GM19238 (cell line): Measurements from ENCODE around the gene FAM170A.

ENCODE experiments used
- DNase-seq: peaks from one replicate; pipeline ENCODE4 v3.0.0; 2011; ENCODE audit warnings: low spot score; ENCODE audit not compliant: insufficient read length

FAM170A gene, protein sequence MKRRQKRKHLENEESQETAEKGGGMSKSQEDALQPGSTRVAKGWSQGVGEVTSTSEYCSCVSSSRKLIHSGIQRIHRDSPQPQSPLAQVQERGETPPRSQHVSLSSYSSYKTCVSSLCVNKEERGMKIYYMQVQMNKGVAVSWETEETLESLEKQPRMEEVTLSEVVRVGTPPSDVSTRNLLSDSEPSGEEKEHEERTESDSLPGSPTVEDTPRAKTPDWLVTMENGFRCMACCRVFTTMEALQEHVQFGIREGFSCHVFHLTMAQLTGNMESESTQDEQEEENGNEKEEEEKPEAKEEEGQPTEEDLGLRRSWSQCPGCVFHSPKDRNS

DNA sequence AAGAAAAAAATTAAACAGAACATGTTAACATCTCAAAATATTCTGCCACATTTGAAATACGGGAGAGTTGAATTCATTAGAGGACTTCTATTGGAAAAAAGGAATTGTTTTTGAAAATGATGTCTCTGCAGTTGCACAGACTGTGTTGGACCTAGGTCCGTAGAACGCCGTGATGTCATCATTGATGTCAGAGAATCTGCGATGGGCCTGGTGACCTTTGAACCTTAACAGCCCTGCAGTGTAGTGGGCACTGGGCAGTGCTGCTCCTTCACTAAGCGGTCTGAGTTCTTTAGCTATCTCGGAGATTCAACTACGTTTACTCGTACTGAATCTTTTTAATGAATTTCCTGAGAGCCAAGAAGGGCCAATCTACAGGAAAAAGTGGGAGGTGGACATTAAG, at the start of gene FAM170A:
TSS of gene FAM170A (plus strand) at position 220 of the 400 bp plus-strand sequence. CDS start 211 bp downstream, outside the sequence.
- DNase-seq: no peak

DNA sequence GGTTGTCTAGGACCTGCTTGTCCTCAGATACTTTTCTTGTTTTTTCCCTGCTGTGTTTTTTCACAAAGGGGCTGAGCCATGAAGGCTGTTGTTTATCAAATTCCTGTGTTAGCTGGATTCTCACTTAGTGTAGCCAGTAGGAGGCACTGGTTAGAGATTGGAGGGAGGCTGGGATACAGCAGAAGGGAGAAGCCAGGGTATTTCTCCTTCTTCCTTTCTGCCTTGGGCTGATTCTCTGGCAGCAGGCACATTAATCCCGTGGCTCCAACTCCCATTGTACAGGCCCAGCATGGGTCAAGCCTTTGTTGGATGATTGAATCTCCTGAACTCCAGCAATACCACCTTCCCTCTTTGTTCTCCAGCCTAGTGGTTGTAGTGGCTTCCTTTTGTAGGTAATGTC, 46.4 kb upstream of the FAM170A start:
- no peak for DNase-seq

DNA sequence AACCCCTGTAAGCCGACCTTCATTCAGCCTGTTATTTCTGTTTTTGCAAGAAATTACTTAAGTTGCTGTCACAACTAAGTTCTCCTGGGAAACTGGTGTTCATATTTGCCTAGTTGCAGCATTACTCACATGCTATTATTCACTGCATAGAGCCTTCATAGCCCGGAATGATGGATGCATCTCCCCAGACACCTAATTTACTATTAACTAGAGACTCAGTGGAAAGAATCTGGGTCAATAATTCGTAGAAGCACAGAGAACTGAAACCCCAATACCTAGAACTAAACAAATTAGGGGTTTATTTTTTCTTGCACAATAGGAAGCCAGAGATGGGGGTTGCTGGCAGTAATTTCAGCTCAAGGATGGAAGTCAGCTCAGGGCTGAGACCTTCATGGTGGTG, 45.7 kb upstream of the FAM170A start:
- peak; percentile 5 for DNase-seq

DNA sequence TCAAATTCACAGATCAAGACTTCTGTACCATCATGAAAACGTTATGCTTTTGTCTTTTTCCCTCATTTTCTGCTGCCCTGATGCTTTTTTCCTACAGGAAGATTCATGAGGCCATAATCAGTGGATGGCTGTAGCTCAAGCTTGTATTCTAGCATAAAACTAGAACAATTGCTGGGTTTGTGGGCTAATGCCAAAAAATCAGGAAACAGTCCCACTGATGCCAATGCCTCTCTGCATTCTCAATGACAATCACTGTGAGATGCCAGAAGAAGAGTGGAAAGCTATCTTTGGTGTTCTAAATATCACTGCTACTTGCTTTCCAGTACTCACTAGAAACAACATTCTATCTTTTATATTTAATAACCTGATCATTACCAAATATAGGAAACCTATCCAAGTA, 33.3 kb upstream of the FAM170A start:
- no peak for DNase-seq

DNA sequence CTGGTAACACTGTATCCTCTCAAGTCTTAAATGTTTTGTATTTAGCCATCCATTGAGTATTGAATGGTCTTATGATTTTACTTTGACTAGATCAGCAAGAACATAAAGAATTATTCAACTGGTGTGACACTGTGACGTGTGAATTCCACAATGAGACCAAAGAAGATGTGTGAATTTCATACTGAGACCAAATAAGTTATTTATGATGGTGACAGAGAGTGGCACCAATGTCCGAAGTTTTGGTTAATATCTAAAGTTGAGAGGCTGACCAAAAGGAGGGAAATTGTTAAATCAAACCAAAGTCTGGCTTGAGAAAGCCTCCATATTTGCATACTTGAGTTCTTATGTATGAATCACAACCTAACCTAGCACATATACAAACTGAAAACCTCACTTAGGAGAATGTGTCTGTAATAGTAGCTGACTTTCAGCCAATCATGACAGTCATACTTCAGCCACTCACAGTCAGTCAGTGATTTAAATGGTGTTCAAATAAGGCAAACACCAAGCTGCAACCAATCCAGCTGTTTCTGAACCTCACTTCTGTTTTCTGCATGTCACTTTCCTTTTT, 31.5 kb upstream of the FAM170A start:
- DNase-seq: no peak

DNA sequence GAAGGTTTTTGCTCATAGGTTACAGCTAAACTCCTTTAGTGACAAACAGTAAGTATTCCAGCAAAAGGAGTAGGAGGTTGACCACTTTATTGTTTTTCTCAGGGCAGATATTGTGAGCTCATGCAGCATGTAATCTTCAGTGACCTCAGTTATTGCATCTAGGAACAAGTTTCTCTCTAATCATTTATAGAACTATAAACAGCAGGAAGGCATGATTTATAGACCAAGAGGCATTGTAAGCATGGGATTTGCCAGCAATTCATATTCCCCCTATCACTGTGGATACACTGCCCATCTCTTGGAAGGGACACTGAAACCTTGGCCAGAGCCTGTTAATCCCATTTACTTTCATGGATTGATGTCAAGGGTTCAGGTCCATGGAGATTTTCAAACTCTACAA, 15.4 kb upstream of the FAM170A start:
- DNase-seq: no peak

DNA sequence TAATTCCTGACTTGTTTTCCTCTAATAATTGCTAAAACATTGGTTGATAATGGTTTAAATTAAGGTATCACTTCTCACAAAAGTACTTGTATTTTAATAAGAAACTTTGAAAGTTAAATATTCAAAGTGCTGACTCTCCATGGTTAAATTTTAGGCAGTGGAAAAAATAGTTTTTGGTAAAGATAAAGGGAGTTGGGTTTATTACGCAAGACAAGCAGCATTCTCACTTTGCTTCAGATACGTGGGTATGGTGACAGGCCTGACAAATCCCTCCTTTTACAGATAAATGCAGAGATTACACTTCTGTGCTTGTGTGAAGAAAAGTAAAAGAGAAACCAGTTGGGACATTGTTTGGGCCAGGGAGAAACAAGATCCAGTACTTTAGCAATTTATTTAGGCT, 14.5 kb upstream of the FAM170A start:
- DNase-seq: no peak

DNA sequence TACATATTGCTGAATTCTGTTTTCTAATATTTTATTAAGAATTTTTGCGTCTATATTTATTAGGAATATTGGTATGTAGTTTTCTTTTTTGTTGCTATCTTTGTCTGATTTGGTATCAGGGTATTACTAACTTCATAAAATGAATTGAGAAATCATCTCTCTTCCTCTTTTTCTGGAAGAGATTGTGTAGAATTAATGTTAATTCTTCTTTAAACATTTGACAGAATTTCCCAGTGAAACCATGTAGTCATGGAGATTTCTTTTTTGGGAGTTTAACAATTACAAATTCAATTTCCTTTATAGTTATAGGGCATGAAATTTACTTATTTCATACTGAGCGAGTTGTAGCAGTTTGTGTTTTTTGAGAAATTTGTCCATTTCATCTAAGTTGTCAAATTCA, 3.3 kb upstream of the FAM170A start:
- DNase-seq: no peak

DNA sequence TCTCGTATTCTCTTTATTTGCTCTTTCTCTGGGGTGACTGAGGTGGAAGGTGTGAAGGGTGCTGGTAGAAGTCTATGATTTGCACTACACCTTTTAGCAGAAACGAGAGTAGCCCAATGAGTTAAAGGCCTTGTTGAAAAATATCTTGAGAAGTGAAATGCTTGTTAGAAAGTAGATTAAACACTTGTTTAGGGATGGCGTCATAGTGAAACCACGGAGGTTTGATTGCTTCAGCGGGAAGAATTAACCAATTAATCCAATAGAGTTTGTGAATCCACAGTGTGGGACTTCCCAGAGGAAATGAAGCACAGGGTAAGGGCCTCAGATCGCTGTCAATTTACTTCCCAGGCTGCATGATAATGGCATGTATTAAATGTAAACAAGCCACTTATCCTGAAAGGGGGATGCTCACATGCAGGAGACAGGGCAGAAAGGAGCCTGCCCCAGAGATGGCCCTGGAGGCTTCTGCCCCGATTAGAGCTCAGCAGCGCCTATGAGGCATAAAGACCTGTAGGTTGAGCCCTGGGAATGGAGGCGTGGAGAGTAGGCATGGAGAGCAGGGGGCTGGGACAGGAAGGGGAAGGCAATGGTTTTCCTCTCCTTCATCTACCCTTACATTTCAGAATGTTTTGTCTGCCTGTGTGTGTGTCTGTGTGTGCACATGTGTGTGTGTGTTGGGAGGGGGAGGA, 1.5 kb downstream of the FAM170A start:
- DNase-seq: no peak

DNA sequence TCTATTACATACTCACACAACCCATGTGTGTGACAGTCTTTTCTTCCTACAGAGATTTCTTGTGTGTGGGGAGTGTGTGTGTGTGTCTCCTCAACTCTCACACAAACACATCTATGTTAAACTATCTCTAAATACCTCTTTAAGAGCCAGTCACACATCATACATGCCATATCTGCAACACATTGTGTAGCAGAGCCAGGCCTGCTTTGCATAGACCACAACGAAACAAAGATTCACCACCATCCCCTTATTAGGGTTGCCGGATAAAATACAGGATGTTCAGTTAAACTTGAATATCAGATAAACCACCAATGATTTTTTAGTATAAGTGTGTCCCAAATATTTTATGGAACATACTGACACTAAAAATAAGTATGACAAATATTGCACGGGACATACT, 2.3 kb downstream of the FAM170A start:
- no peak for DNase-seq

DNA sequence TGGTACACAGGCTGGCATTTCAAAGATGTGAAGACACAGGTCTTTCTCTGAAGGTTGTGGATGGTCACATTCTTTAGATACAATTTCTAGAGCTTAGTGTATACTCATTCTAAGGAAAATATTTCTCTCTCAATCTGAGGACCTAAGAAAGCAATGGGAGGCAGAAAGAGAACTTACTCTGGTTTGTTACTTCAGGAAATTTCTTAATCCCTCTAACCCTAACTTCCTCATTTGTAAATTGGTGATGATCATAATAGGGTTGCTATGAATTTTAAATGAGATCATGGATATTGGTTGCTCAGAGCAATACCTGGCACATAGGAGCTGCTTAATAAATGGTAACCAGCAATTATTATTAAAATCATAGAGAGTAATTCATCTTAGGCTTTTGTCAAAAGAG, 22.1 kb downstream of the FAM170A start:
- DNase-seq: no peak

DNA sequence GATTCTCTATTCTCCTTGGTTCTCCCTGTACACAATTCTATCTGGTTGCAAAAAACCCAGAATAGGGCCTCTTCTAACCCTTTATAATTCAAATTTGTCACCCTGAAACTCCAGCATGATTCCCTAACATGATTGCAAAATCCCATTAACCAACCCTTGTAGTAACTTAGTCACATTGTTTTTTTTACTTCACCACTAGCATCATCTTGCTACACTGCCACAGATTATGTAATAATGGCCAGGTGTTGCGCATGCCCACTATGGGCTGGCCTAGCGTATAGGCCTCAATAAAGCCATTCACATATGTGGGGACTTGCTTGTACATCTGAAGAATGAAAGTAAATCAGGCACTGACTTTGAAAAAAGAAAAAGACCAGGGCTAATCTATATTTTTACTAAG, 25.7 kb downstream of the FAM170A start:
- no peak for DNase-seq

DNA sequence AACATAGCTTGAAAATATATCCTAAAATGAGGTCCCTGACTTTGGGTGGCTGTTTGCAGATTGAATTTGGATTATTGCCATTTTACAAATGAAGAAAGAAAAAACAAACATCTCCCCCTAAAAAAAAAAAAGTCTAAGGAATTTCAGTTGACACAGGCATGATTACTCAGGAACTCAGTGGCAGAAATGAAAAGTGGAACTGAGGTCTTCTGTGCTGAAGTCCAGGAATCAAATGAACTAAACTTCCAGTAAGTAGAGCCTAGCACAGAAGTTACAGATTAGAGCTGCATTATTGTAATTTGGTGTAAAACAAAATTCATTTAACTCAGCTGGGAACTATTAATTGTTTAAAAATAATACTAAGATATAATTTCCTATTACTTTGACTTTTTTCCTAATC, 26.7 kb downstream of the FAM170A start:
- no peak for DNase-seq

DNA sequence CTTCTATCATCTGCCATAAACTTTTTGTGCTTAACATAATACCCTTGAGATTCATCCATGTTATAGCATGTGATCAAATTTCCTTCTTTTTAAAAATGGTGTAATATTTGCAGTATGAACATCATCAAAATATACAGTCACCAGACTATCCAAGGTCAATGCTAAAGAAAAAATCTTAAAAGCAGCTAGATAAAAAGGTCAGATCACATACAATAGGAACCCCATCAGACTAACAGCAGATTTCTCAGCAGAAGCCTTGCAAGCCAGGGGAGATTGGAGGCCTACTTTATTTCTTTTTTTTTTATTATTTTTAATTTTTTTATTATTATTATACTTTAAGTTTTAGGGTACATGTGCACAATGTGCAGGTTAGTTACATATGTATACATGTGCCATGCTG, 37.2 kb downstream of the FAM170A start:
- DNase-seq: no peak

DNA sequence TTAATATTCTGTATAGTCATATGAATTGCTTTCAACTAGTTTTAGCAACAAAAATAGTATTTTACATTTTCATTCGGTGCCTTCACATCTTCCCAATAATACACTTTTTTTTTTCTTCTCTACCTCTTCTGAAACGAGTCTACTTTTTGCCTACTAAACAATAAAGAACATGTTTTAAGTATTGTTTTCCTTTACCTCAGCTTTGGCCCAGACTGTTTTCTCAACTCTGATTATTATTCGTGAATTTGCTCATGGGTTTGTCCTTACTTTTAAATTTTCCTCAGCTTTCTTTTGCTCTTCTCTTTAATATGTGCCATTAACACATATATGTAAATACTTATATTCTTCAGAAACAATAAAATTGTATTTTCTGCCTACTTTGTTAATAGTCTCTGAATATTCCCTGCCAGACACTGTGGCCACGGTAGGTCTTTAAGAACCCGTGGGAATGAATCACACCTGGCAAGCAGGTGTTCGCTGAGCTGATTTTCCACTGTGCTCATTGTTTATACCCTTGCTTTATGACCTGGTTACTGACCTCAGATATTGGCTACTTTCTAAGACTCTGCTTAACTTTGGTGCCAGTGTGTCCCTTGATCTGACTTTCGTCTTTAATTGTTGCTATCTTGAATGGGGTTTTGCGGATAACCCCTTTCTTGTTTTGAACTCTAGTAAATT, 49.1 kb downstream of the FAM170A start:
- no peak for DNase-seq

DNA sequence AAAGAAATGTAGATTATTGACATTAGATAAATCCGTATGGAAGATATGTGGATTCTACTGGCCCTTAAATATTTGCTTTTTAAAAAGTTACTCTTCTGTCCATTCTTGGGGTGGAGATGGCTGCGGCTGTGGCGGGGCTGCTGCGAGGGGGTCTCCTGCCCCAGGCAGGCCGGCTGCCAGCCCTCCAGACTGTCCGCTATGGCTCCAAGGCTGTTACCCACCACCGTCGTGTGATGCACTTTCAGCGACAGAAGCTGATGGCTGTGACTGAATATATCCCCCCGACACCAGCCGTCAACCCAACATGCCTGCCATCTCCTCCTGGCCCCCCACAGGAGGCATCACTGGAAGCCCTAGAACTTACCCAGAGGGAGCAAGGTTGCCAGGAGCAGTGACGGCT, 50.7 kb downstream of the FAM170A start:
- DNase-seq: no peak

DNA sequence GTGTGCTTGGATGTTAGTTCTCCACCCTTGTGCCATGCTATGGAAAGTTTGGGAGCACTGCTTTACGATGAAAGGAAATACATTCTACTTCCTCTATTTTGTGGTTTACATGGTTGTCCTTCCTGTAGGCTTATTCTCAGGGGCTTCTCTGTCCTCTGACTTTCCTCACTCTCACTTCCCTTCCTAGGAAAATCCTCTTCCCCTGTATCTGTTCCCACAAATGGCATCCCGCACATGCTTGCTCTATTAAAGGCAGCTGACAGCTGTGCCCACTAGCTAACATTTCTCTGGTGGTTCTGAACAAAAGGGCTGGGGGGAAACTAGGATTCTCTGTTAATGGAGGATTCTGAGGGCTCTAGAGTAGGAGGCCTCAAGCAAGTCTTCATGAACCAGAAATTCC, 52.4 kb downstream of the FAM170A start:
- no peak for DNase-seq

DNA sequence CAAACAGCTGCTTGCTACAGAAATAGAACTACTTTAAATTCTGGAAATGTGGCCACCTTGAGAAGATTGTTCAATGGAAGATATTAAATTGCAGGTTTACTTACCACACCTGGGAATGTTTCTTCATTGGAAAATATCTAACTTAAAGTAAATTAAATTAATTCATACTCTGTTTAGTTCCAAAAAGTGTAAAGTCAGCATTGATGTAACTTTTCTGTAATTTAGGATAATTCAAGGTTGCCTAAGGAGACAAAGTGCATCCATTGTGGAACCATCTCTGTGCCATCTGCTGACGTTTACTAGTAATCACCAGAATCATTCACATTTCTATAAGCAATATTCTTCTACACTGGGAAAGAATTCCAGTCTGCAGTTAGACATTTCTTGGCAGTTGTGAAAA, 53.0 kb downstream of the FAM170A start:
- DNase-seq: no peak
